ENCODE results near the gene COPS8. TPM values are rescaled to one million over a fixed set of nuclear protein-coding genes. Genes with fewer than 3 reads are reported as not detected.

COPS8 gene
- polyA plus RNA-seq, 1 of the 3 experiments (the other 2 are of a cell fraction): 107 TPM

DNA sequence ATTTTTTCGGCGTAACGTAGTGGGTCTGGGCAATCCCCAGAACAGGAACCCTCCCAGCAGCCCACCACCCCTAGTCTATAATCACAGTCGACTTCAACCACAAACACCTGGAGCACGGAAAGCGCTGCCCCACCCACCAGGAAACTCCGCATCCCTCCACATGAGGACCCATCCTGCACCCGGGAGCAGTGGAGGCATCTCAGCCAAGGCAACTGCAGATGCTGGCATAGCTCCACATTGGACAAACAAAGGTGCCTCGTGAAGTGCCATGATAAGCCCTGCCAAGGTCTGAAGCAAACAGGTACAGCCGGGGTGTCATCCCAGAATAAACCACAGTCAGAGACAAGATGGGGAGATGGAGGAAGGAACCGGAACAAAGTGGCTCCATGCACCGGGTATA lies 24.3 kb upstream of the COPS8 start (continued):
- TF ChIP-seq, protein P1, sequence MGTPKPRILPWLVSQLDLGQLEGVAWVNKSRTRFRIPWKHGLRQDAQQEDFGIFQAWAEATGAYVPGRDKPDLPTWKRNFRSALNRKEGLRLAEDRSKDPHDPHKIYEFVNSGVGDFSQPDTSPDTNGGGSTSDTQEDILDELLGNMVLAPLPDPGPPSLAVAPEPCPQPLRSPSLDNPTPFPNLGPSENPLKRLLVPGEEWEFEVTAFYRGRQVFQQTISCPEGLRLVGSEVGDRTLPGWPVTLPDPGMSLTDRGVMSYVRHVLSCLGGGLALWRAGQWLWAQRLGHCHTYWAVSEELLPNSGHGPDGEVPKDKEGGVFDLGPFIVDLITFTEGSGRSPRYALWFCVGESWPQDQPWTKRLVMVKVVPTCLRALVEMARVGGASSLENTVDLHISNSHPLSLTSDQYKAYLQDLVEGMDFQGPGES (IDR thresholded peaks at IDR 0.05; ENCODE audit: low read depth, low read length): no peak
- TF ChIP-seq, protein P2, sequence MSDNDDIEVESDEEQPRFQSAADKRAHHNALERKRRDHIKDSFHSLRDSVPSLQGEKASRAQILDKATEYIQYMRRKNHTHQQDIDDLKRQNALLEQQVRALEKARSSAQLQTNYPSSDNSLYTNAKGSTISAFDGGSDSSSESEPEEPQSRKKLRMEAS (IDR thresholded peaks at IDR 0.05; ENCODE audit: low read depth): no peak
- TF ChIP-seq TEAD4 (IDR thresholded peaks at IDR 0.05; ENCODE audit: borderline replicate concordance, insufficient read depth): no peak
- TF ChIP-seq TAF1 (IDR thresholded peaks at IDR 0.05; ENCODE audit: borderline replicate concordance, low read depth, low read length): no peak
- TF ChIP-seq POLR2AphosphoS5 (IDR thresholded peaks at IDR 0.05; ENCODE audit: low read depth, low read length): no peak
- TF ChIP-seq GATA2 (CRISPR knock-in tag; IDR thresholded peaks at IDR 0.05): no peak
- no peak for TF ChIP-seq RXRA (IDR thresholded peaks at IDR 0.05; ENCODE audit: borderline replicate concordance, low read depth)
- TF ChIP-seq FOXJ3 (CRISPR knock-in tag; IDR thresholded peaks at IDR 0.05): no peak

DNA sequence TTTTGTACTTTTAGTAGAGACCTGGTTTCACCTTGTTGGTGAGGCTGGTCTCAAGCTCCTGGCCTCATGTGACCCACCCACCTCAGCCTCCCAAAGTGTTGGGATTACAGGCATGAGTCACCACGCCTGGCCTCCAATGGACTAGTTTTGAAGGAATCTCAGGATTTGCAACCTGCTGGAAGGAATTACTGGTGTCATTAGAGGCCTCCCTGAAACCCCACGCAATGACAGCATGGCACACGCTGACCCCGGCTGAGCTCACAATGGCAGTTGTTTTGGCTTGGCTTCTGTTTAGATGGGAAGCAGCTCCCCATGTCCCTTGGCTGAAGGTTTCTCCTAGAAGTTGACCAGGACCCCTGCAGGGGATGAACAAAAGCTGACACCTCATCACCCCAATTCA lies 23.1 kb upstream of the COPS8 start:
- no peaks in the 10 kb centered on the region; a peak in 1 of 4 replicates for H3K4me1 ChIP-seq (ENCODE audit: control insufficient read depth in 1 of 2, insufficient read depth in 2 of 2, low read depth in 1 of 2, low read length in 1 of 2)
- no peaks in the 10 kb centered on the region for H4K20me1 ChIP-seq (ENCODE audit: insufficient read depth)
- DNase-seq: no peak
- no peaks in the 10 kb centered on the region for H3K36me3 ChIP-seq (replicated peaks in 1 of 2; ENCODE audit: control insufficient read depth in 1 of 2, insufficient read depth in 2 of 2, low read length in 1 of 2)
- no peak overlapping the region for H2AFZ ChIP-seq (ENCODE audit: low read depth)
- H3K4me3 ChIP-seq (ENCODE audit: low read depth in 2 of 2, low read length in 1 of 2): no peak overlapping the region
- no peak overlapping the region for H3K9ac ChIP-seq
- H3K4me2 ChIP-seq: no peak overlapping the region
- H3K9me3 ChIP-seq: no peaks in the 10 kb centered on the region
- ChIA-PET POLR2A (interaction anchor here (0.6 kb wide), 1 partner anchor 1863 kb away, joined by 3 read pairs; no protein-coding TSS in a partner anchor), CTCF (interaction anchor here (2.6 to 11.4 kb wide), 6 partner anchors 8 to 719 kb away, joined by 9 to 84 read pairs (median 30); no protein-coding TSS in a partner anchor)
- H3K79me2 ChIP-seq (ENCODE audit: insufficient read depth): no peaks in the 10 kb centered on the region
- TF ChIP-seq RAD21 (IDR thresholded peaks at IDR 0.05; ENCODE audit: low read length) (no peak), GATA2 (CRISPR knock-in tag; IDR thresholded peaks at IDR 0.05) (no peak), CHD2 (IDR thresholded peaks at IDR 0.05; ENCODE audit: low read length, partially characterized antibody) (no peak), FOSL2 (IDR thresholded peaks at IDR 0.05; ENCODE audit: borderline replicate concordance, low read depth) (no peak), NFIC (IDR thresholded peaks at IDR 0.05; ENCODE audit: borderline replicate concordance) (no peak), SMC3 (IDR thresholded peaks at IDR 0.05; ENCODE audit: low read depth, low read length) (no peak), POLR2AphosphoS5 (IDR thresholded peaks at IDR 0.05; ENCODE audit: low read depth, low read length) (no peak), RFX5 (IDR thresholded peaks at IDR 0.05; ENCODE audit: low read length) (no peak), RCOR1 (IDR thresholded peaks at IDR 0.05; ENCODE audit: low read length) (no peak), YY1 (IDR thresholded peaks at IDR 0.05; ENCODE audit: low read depth) (no peak), ELF1 (IDR thresholded peaks at IDR 0.05) (no peak), NRF1 (IDR thresholded peaks at IDR 0.05; ENCODE audit: low read depth, low read length) (no peak), TAF1 (IDR thresholded peaks at IDR 0.05; ENCODE audit: borderline replicate concordance, low read depth, low read length) (no peak), MEF2A (IDR thresholded peaks at IDR 0.05; ENCODE audit: borderline replicate concordance, low read depth) (no peak)
- TF ChIP-seq, protein P3, sequence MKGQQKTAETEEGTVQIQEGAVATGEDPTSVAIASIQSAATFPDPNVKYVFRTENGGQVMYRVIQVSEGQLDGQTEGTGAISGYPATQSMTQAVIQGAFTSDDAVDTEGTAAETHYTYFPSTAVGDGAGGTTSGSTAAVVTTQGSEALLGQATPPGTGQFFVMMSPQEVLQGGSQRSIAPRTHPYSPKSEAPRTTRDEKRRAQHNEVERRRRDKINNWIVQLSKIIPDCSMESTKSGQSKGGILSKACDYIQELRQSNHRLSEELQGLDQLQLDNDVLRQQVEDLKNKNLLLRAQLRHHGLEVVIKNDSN (IDR thresholded peaks at IDR 0.05; ENCODE audit: borderline replicate concordance, low read depth): no peak
- TF ChIP-seq, protein P4, sequence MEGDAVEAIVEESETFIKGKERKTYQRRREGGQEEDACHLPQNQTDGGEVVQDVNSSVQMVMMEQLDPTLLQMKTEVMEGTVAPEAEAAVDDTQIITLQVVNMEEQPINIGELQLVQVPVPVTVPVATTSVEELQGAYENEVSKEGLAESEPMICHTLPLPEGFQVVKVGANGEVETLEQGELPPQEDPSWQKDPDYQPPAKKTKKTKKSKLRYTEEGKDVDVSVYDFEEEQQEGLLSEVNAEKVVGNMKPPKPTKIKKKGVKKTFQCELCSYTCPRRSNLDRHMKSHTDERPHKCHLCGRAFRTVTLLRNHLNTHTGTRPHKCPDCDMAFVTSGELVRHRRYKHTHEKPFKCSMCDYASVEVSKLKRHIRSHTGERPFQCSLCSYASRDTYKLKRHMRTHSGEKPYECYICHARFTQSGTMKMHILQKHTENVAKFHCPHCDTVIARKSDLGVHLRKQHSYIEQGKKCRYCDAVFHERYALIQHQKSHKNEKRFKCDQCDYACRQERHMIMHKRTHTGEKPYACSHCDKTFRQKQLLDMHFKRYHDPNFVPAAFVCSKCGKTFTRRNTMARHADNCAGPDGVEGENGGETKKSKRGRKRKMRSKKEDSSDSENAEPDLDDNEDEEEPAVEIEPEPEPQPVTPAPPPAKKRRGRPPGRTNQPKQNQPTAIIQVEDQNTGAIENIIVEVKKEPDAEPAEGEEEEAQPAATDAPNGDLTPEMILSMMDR (IDR thresholded peaks at IDR 0.05): no peak
- TF ChIP-seq, protein P1 (IDR thresholded peaks at IDR 0.05; ENCODE audit: low read depth, low read length): no peak
- TF ChIP-seq, protein P5, sequence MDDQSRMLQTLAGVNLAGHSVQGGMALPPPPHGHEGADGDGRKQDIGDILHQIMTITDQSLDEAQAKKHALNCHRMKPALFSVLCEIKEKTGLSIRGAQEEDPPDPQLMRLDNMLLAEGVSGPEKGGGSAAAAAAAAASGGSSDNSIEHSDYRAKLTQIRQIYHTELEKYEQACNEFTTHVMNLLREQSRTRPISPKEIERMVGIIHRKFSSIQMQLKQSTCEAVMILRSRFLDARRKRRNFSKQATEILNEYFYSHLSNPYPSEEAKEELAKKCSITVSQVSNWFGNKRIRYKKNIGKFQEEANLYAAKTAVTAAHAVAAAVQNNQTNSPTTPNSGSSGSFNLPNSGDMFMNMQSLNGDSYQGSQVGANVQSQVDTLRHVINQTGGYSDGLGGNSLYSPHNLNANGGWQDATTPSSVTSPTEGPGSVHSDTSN (IDR thresholded peaks at IDR 0.05): no peak
- TF ChIP-seq, protein P6, sequence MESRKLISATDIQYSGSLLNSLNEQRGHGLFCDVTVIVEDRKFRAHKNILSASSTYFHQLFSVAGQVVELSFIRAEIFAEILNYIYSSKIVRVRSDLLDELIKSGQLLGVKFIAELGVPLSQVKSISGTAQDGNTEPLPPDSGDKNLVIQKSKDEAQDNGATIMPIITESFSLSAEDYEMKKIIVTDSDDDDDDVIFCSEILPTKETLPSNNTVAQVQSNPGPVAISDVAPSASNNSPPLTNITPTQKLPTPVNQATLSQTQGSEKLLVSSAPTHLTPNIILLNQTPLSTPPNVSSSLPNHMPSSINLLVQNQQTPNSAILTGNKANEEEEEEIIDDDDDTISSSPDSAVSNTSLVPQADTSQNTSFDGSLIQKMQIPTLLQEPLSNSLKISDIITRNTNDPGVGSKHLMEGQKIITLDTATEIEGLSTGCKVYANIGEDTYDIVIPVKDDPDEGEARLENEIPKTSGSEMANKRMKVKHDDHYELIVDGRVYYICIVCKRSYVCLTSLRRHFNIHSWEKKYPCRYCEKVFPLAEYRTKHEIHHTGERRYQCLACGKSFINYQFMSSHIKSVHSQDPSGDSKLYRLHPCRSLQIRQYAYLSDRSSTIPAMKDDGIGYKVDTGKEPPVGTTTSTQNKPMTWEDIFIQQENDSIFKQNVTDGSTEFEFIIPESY (IDR thresholded peaks at IDR 0.05; ENCODE audit: borderline replicate concordance, low read depth): no peak
- H3K27me3 ChIP-seq (ENCODE audit: insufficient read depth): no peaks in the 10 kb centered on the region
- no peaks in the 10 kb centered on the region for H3K9me2 ChIP-seq
- no peaks in the 10 kb centered on the region for H3F3A ChIP-seq (replicated peaks; ENCODE audit: insufficient read depth)
- no peak overlapping the region for H3K27ac ChIP-seq (ENCODE audit: low read depth in 2 of 2, low read length in 1 of 2)
- 82% methylated on average over 4 of the region's 4 CpGs for WGBS (ENCODE audit: low lambda C conversion rate)

All from SK-N-SH (cell line).